HK-2 (cell line): ENCODE data around the gene HS6ST3.

Experiments
- DNase-seq: peaks from one replicate; pipeline ENCODE4 v3.0.0-alpha.2; 2018; ENCODE audit not compliant: unreplicated experiment

The HS6ST3 gene

GRCh38 chr13:96299235-96299634 is 209.3 kb downstream of the HS6ST3 start:
- DNase-seq = no peak

GRCh38 chr13:96308568-96308967 is 218.7 kb downstream of the HS6ST3 start:
- no peak for DNase-seq

DNA sequence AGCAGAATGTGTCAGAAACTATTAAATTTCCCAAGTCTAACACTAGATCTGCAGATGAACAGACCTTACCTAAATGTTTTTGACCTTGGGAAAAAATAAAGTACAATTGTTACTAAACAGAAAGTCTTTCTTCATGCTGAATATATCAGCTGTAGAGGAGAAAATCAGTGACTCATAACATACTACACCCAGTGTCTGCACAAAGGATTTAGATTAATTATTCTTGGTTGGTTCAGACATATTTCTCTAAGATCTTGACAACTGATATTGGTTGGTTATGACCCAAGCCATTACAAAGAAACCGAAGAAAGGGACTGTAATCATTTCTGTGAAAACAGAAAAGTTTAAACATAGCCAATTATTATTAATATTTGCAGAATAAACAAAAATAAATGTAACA is 225.1 kb downstream of the HS6ST3 start:
- DNase-seq = no peak

DNA sequence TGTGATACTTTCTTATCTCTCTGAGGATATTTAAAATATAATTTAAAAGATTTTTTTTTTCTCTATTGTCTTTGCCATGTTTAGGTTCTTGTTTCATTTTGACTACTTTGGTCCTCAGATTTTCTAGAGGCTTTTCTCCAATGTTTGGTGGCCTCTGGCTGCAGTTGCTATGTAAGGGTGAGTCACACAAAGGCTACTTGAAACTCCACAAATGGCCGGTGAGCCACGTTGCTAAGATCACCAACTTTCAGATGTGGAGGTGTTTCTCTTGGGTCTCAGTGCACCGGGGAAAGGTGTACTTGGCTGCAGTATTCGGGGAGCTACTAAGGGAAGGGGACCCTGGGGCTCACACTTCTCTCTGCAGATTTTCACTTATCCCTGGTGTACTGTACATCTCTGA is 248.1 kb downstream of the HS6ST3 start:
- DNase-seq = no peak

GRCh38 chr13:96342286-96342685 is 252.4 kb downstream of the HS6ST3 start:
- DNase-seq = no peak

GRCh38 chr13:96342852-96343465 is 253.1 kb downstream of the HS6ST3 start:
- no peak for DNase-seq

GRCh38 chr13:96346921-96347320 is 257.0 kb downstream of the HS6ST3 start:
- no peak for DNase-seq

DNA sequence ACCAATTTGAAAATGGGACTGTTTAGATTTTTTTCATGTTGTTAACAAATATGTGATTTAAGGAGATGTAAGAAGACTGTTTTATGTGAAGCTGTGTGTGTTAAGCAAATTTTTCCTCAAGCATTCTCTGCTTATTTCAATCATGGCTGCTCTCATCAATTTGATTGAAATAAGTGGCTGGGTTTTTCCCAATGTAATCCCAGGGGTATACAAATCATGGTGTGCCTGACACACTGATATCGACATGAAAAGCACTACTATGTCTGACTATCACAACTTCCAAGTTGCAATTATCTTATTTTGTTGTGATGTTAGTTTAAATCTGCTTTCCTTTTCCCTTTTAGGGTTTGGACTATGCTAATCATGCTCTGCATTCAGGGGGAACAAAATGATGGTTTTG is 283.7 kb downstream of the HS6ST3 start:
- DNase-seq = no peak

DNA sequence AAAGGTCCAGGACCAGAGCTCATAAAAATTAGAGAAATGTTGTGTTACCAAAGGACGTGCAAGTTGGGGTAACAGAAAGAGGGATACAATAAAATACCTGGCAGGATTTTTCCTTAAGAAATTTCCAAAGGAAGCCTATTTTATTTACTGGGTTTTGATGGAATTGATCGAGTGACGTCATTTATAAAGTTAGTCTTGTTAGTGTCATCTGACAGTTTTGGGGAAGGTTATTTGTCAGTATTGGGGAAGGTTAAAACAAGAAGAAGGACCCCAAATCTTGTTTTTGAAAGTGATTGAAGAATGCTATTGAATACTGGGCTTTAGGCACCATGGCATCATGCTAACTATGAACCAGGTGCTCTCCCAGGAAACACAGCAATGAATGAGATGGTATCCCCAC is 287.9 kb downstream of the HS6ST3 start:
- no peak for DNase-seq

DNA sequence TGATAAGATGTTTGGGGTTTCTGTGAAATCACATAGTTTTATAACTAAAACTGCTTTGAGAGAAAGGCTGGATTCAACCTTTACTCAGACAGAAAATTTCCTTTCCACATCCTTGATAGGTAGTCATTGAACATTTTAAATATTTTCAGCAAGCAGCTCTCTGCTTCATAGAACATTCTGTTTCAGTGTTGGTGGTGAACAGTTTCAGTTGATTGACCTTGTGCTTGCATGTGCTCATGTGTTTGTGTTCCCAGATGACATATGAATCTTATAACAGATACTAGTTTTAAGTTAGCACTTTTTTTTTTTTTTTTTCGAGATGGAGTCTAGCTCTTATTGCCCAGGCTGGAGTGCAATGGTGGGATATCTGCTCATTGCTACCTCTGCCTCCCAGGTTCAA is 290.1 kb downstream of the HS6ST3 start:
- no peak for DNase-seq

DNA sequence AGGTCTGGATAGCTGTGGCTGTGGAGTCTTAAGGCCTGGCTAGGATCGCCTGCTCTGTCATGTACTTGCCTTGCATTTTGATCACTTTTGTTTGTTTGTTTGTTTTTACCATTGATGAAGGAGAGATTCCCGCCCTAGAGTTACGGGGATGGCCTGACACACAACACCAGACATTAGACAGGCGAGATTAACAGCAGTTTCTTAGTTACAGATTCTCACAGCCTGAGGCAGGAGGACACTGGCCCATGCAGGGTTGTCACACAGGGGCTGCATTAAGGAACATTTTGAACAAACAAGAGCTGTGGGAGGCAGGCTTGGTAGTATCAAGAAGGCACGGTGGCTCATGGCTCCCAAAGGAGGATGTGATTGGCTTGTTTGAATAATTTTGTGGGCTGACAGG is 291.8 kb downstream of the HS6ST3 start:
- DNase-seq = no peak

DNA sequence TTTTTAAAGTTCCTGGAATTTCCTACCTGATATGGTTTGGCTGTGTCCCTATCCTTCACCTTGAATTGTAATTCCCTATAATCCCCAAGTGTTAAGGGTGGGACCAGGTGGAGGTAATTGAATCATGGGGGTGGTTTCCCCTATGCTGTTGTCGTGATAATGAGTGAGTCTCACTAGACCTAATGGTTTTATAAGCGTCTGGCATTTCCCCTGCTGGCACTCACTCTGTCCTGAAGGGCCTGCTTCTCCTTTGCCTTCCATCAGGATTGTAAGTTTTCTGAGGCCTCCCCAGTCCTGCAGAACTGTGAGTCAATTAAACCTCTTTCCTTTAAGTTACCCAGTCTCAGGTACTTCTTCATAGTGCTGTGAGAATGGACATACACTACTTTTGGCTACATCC is 298.7 kb downstream of the HS6ST3 start:
- DNase-seq = no peak

- DNase-seq = no peak
Observed at GRCh38 chr13:96391606-96392005, 301.7 kb downstream of the HS6ST3 start.

DNA sequence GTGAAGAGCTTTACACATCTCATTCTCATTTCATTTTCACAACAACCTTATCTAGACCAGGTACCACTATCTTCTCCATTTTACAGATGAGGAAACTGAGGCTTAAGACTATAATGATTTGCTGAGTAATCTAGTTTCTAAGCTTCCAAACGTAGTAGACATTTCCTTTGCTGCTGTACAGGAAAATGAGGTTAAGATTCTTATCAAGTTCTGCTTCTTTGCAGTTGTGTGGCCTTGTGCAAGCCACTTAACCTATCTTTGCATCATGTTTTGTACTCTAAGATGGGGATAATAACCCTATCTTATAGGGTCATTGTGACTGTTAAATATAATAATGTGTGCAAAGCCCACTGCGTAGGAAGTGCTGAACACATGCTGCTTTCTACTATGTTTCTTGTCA is 307.9 kb downstream of the HS6ST3 start:
- DNase-seq = no peak

GRCh38 chr13:96398486-96398885 is 308.6 kb downstream of the HS6ST3 start:
- DNase-seq = no peak

GRCh38 chr13:96403241-96403640 is 313.3 kb downstream of the HS6ST3 start:
- no peak for DNase-seq

DNA sequence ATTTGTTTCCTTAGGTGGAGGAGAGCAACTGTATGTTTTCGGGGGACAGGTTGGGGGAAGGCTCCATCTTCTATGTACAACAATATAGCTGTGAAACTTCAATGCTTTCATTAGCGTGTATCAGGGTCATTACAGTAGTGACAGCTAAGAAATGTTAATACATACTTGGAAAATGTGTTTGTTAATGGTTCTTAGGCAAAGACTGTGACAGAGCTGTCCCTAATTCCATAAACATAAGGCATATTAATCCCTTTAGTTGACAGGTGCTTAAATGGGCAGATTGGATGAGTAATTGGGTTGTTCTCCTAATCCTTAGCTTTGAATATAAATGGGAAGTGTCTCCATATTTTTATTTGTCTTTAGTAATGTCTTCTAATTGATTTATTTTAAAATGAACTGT is 313.7 kb downstream of the HS6ST3 start:
- no peak for DNase-seq

DNA sequence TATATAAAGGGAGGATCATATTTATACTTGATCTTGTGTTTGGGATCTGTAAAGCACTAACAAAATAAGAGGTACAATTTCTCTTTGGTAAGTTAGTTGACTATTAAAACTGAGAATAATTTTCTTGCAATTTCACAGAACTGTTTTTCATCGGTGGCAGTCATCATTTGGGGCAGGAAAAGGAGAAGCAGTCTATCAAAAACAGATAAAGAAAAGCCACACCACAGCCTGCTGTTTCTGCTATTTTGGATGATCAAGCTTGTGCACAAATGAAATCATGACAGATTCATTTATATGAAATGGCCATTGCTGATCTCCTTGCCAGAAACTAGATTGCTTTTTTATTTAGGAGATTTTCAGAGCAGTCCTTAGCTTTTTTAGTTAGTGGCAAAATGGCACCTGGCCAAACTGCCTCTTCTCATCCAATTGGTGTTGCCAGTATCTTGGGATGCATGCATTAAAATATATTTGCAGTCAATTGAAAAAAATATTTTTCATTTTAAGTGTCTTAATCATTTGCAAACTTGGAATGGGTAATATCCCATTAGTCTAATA is 326.0 kb downstream of the HS6ST3 start:
- no peak for DNase-seq

GRCh38 chr13:96417939-96418685 is 328.2 kb downstream of the HS6ST3 start:
- no peak for DNase-seq

- DNase-seq = no peak
Observed at GRCh38 chr13:96421314-96421713, 331.4 kb downstream of the HS6ST3 start.

GRCh38 chr13:96422002-96422401 is 332.1 kb downstream of the HS6ST3 start:
- no peak for DNase-seq

GRCh38 chr13:96426167-96426566 is 336.3 kb downstream of the HS6ST3 start:
- no peak for DNase-seq

DNA sequence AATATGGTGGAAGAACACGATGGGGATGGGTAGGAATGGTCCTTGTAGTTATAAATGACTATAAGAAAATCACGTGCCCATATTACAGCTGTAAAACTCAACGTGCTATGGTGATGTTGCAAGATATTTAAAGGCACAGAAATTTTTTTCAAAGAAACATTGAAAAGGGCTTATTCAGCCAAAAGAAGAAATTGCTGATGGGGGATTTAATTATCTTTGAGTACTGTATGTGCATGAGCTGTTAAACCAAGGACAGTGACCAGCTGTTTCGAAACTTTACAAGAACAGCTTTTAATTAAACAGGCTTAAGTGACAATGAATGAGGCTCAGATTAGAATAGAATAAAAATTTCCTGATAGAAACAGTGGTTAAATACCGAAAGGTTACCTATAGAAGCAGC is 339.0 kb downstream of the HS6ST3 start:
- DNase-seq = no peak
